Common myeloid progenitor, CD34-positive (primary cell): ENCODE data around the gene ITGA11.

Experiments used
- CTCF ChIA-PET: fragments of 350-600 bp; sonication (Branson Sonifier 250); formaldehyde crosslinking; loops from one replicate; lab custom pipeline; 2021; ENCODE audit warnings: antibody characterized with exemption; lab: Charles Lee
- POLR2A ChIA-PET: fragments of 350-600 bp; sonication (Branson Sonifier 250); formaldehyde crosslinking; loops from one replicate; lab custom pipeline; 2021; ENCODE audit warnings: antibody characterized with exemption; lab: Charles Lee
- DNase-seq, 3 donors: peaks; one replicate each; pipeline versions ENCODE4 v3.0.0 to v3.0.0-alpha.2; 2013
- H3K27ac ChIP-seq, 2 experiments: 1 replicate in 1 of 2; 2 replicates in 1 of 2; pipeline ENCODE4 v1.7.0; 2013; ENCODE audit warnings: inconsistent platforms in 2 of 2, low read length in 2 of 2, mild to moderate bottlenecking in 2 of 2, low read depth in 1 of 2, moderate library complexity in 1 of 2; ENCODE audit not compliant: severe bottlenecking in 2 of 2, insufficient read depth in 1 of 2, poor library complexity in 1 of 2
- H3K27me3 ChIP-seq, 5 experiments: replicated peaks in 2 of 5; 1 replicate in 3 of 5; 2 replicates in 2 of 5; pipeline versions ENCODE4 v1.6.1 to v1.7.0; 2013; ENCODE audit warnings: low read length in 4 of 5, mild to moderate bottlenecking in 2 of 5, moderate library complexity in 2 of 5, inconsistent platforms in 1 of 5; ENCODE audit not compliant: insufficient read depth in 5 of 5, control insufficient read depth in 4 of 5
- H3K36me3 ChIP-seq, 4 experiments: 1 replicate in 2 of 4; 2 replicates in 2 of 4; pipeline versions ENCODE4 v1.6.1 to v1.7.0; 2013; ENCODE audit warnings: low read length in 3 of 4, control low read depth in 1 of 4, mild to moderate bottlenecking in 1 of 4; ENCODE audit not compliant: control insufficient read depth in 4 of 4, insufficient read depth in 4 of 4
- H3K4me1 ChIP-seq, 4 experiments: 1 replicate in 3 of 4; 2 replicates in 1 of 4; pipeline versions ENCODE4 v1.6.1 to v1.7.1; 2013; ENCODE audit warnings: low read length in 3 of 4, mild to moderate bottlenecking in 3 of 4, control low read depth in 1 of 4, inconsistent platforms in 1 of 4, moderate library complexity in 1 of 4; ENCODE audit not compliant: control insufficient read depth in 4 of 4, insufficient read depth in 4 of 4; ENCODE audit errors: control extremely low read depth in 1 of 4
- H3K4me3 ChIP-seq, 7 experiments: 1 replicate in 4 of 7; 2 replicates in 3 of 7; pipeline versions ENCODE4 v1.5.1 to v1.7.0; 2013; ENCODE audit warnings: mild to moderate bottlenecking in 7 of 7, low read length in 6 of 7, moderate library complexity in 6 of 7, inconsistent platforms in 2 of 7, low read depth in 2 of 7, control low read depth in 1 of 7; ENCODE audit not compliant: insufficient read depth in 4 of 7, control insufficient read depth in 1 of 7; ENCODE audit errors: extremely low read depth in 1 of 7
- H3K9me3 ChIP-seq, 5 experiments: 1 replicate in 4 of 5; 2 replicates in 1 of 5; pipeline versions ENCODE4 v1.6.1 to v1.7.1; 2013; ENCODE audit warnings: low read length in 4 of 5, mild to moderate bottlenecking in 2 of 5, inconsistent platforms in 1 of 5, low read depth in 1 of 5, moderate library complexity in 1 of 5; ENCODE audit not compliant: control insufficient read depth in 4 of 5, insufficient read depth in 2 of 5; ENCODE audit errors: control extremely low read depth in 1 of 5
- WGBS: methylation state at CpG from one replicate; pipeline ENCODE4 v1.1.5; 2013; ENCODE audit not compliant: insufficient coverage; 5-methylcytosine and 5-hydroxymethylcytosine counted together

ITGA11 gene

GRCh38 chr15:68475449-68475848 is 43.5 kb upstream of the ITGA11 start:
- POLR2A ChIA-PET = no interaction called here
- H3K9me3 ChIP-seq = peaks cover 0 to 2% (median 0%) of the 10 kb centered on the region in 5 experiments
- DNase-seq = no peak
- no peak overlapping the region for H3K27ac ChIP-seq
- no peak overlapping the region for H3K4me3 ChIP-seq
- no peaks in the 10 kb centered on the region for H3K4me1 ChIP-seq
- no peaks in the 10 kb centered on the region for H3K36me3 ChIP-seq
- no peaks in the 10 kb centered on the region for H3K27me3 ChIP-seq
- CTCF ChIA-PET = no interaction called here

- Histone ChIP-seq H3K27me3 (no peaks in the 10 kb centered on the region), H3K27ac (no peak overlapping the region), H3K4me3 (no peak overlapping the region), H3K9me3 (no peaks in the 10 kb centered on the region), H3K36me3 (no peaks in the 10 kb centered on the region), H3K4me1 (no peaks in the 10 kb centered on the region)
- ChIA-PET POLR2A (interaction anchor here (0.7 kb wide), 1 partner anchor 113 kb away, joined by 6 read pairs; no protein-coding TSS in a partner anchor), CTCF (no interaction called here)
- 92% methylated on average over 4 of the region's 5 CpGs for WGBS
- no peak for DNase-seq
Observed at GRCh38 chr15:68471541-68471940, 39.6 kb upstream of the ITGA11 start.

DNA sequence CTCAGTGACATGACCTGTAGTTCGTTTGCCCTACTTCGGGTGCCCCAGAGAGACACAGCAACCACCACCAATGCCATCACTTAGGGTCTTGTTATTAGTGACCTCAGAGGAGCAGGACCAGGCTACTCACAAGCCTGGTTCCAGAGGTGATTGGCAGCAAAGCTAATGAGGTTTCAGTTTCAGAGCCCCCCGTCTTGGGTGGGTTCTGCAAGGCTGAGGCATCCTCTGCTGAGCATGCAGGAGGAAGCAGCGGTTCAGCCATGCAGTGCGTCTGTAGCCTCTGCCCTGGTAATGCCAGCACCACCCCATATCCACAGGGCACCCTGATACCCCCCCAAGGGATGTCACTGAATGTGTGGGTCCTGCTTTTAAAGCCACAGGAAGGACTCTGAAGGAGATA is 39.0 kb upstream of the ITGA11 start:
- 87% methylated on average over 4 of the region's 5 CpGs for WGBS
- no peak for DNase-seq
- ChIA-PET POLR2A (no interaction called here), CTCF (interaction anchor here (0.6 kb wide), 1 partner anchor 218 kb away, joined by 4 read pairs; no protein-coding TSS in a partner anchor)
- no peaks in the 10 kb centered on the region for H3K9me3 ChIP-seq
- H3K36me3 ChIP-seq = no peaks in the 10 kb centered on the region
- no peak overlapping the region for H3K27ac ChIP-seq
- no peaks in the 10 kb centered on the region for H3K4me1 ChIP-seq
- no peaks in the 10 kb centered on the region for H3K27me3 ChIP-seq
- no peak overlapping the region for H3K4me3 ChIP-seq

DNA sequence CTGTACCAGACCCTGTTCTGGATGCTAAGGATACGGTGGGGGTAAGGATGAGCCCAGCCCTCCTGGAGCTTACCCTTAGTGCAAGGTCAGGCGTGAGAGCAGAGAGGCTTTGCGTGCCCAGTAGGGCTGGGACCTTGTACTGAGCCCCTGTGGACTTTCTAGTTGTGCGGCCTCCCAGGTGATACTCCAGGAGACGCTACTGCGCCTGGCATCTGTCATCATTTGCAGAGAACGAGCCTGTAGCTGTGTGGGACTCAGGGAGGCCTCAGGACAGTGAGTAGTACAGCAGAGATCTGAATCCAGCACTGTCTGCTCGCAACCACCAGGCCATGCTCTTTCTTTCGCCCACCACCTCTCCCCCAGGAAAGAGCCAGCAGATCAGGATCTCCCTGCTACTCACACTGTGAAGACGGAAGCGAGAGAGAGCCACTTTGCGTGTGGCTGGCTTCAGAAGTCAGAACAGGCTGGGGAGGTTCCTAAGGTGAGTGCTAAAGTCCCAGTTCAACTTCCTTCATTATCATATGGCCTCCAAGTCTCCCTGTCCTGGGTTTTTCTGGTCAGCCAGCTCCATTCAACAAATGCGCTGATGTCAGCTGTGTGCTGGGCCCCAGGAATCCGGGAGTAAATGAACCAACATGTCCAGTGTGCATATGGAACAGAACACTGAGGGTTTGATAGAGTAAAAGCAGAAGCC is 38.2 kb upstream of the ITGA11 start:
- Histone ChIP-seq H3K36me3 (no peaks in the 10 kb centered on the region), H3K9me3 (no peaks in the 10 kb centered on the region), H3K4me3 (no peak overlapping the region), H3K27me3 (no peaks in the 10 kb centered on the region), H3K27ac (no peak overlapping the region), H3K4me1 (peaks cover 0 to 7% (median 2%) of the 10 kb centered on the region in 4 experiments)
- CTCF ChIA-PET = interaction anchor here (0.6 to 1.1 kb wide), 2 partner anchors 29 to 217 kb away, joined by 3 to 4 read pairs; no protein-coding TSS in a partner anchor
- no peak for DNase-seq
- POLR2A ChIA-PET = no interaction called here
- WGBS = 98% methylated on average over 10 of the region's 14 CpGs

DNA sequence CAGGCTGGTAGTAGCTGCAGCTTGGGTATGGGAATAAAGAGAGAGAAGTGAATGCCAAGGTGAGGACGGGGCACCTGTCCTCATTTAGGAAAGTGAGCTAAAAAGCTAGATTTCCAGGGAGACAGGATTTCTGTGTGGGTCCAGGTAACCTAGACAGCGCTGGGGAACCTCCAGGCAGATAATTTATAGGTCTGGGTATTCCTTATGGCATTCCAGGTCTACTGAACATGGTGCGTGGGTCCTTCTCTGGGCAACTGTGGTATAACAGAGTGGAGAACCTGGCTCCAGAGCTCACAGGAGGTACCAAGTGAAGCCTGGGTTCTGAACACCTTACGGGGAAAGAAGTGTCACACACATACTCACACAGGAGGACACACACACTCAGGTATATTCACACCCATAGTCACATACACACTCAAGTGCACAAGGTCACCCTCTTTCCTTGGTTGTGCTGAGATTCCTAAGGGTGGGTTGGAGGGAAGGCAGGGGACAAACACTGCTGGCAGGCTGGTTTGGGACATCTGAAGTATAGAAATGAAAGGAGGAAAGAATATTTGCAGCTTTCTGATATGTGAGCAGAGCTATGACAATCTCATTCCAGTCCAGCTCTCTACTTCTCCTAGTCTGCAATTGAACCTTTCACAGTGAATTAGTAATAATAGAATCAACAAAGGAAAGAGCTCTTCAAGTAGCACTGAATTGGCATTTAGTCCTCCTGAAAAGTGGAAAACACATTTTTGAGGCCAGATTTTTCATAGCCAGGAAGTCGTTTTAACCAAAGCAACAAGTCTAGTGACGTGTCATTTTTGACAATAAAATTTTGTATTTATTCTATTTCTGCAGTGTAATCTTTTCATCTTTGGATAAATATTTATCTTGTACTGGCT is 37.4 kb upstream of the ITGA11 start:
- H3K4me1 ChIP-seq = peaks cover 0 to 9% (median 2%) of the 10 kb centered on the region in 4 experiments
- H3K36me3 ChIP-seq = no peaks in the 10 kb centered on the region
- WGBS = 84% methylated on average over 4 of the region's 6 CpGs
- CTCF ChIA-PET = interaction anchor here (0.7 to 1.2 kb wide), 3 partner anchors 10 to 46 kb away, joined by 3 to 5 read pairs (median 3); no protein-coding TSS in a partner anchor
- H3K4me3 ChIP-seq = no peak overlapping the region
- H3K27me3 ChIP-seq = no peaks in the 10 kb centered on the region
- no peak for DNase-seq
- POLR2A ChIA-PET = no interaction called here
- no peaks in the 10 kb centered on the region for H3K9me3 ChIP-seq
- H3K27ac ChIP-seq = no peak overlapping the region

DNA sequence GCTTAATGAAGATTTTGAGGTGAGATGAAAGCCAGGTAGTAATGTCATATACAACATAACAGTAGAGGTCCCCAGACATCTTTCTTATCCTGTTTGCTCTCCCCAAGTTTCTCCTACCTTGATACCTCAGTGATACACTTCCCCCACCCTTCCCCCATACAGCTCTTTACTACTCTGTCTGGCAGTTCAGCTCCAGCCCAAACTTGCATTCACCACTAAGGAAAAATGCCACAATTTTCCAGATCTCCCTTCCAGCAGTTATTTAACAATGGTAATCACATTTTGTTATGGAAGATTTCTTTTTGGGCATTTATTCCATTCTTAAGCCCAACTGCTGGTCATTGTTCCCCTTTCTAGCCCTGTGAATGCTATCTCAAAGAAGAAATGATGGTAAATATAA is 34.9 kb upstream of the ITGA11 start:
- Histone ChIP-seq H3K4me3 (no peak overlapping the region), H3K27ac (no peak overlapping the region), H3K9me3 (no peaks in the 10 kb centered on the region), H3K36me3 (no peaks in the 10 kb centered on the region), H3K4me1 (peaks cover 0 to 9% (median 2%) of the 10 kb centered on the region in 4 experiments), H3K27me3 (no peaks in the 10 kb centered on the region)
- POLR2A ChIA-PET = no interaction called here
- no peak for DNase-seq
- CTCF ChIA-PET = interaction anchor here (1.5 kb wide), 1 partner anchor 459 kb away, joined by 3 read pairs; no protein-coding TSS in a partner anchor
